Activated T-cell treated with anti-CD3 and anti-CD28 coated beads for 1 hour (primary cell): ENCODE data around the gene ZNF516.

Experiments used
- DNase-seq: peaks from one replicate; pipeline ENCODE4 v3.0.0-alpha.2; 2020; ENCODE audit warnings: low read depth

ZNF516 gene

DNA sequence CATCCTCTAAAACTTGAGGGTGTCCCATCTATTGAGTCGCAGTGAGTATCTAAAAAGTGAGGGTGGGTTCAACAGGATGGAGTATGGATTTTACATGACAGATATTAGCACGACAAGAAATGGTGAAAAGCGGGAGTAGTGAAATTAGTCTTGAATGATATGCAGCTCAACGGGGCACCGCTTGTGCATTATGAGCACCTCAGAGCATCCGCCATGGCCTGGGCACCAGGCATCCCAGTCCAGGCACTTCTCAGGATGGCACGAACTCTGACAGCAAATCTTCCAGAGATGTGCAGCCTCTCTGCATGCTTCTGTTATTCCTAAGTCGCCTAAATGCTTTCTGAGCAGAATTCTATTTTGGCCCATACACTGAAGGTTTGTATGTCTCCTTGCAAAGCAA is 57.1 kb downstream of the ZNF516 start:
- DNase-seq, result no peak

GRCh38 chr18:76437011-76437410 is 58.0 kb downstream of the ZNF516 start:
- no peak for DNase-seq

- DNase-seq, result no peak
Measured at GRCh38 chr18:76436342-76436741, 58.7 kb downstream of the ZNF516 start.

DNA sequence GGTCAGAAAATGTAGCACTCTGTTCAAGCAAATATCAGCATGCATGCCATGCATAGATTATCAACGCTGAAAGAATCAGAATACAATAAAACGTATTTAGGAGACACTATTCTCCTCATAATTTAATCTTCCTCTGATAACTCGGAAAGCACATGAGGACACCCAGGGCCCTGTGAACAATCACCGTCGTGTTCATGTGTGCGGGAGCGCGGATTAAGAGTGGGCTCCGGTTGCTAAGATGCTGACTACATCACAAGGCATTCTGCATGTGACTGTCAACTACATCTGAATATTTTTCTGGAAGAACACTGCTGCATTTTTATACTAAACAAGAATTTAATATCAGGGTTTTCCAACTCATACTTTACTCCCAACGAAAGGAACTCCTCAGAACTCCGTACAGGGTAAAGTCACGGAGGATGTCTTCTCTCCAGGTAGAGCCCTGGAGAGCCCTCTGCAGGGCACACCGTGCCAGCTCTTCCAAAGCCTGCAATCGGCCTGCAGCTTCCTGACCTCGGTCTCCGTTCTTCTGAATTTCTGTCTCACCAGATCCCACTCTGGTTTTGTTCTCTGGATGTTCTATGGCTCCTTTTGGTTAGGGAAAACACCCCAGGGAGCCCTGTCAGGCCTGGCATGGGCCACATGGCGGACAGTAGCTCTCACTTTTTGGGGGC is 59.6 kb downstream of the ZNF516 start:
- DNase-seq, result no peak

GRCh38 chr18:76434452-76434851 is 60.6 kb downstream of the ZNF516 start:
- no peak for DNase-seq

DNA sequence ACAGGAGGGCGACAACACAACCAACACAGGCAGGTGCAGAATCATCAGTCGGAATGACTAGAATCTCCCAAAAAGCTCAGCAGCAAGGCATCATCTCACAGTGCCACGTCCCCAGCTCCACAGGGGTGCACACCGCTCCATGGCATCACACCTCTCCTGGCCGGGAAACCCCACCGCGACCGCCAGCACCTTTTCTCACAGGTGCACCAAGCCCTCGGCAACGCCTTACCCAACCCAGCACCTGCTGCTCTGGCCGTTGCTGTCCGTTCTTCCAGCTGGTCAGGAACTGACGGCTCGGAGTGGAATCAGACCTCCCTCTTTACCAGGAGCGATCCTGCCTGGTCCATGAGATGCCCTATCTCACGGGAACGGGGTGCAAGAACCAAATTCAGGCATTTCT is 61.3 kb downstream of the ZNF516 start:
- no peak for DNase-seq

GRCh38 chr18:76432970-76433767 is 61.9 kb downstream of the ZNF516 start:
- no peak for DNase-seq

DNA sequence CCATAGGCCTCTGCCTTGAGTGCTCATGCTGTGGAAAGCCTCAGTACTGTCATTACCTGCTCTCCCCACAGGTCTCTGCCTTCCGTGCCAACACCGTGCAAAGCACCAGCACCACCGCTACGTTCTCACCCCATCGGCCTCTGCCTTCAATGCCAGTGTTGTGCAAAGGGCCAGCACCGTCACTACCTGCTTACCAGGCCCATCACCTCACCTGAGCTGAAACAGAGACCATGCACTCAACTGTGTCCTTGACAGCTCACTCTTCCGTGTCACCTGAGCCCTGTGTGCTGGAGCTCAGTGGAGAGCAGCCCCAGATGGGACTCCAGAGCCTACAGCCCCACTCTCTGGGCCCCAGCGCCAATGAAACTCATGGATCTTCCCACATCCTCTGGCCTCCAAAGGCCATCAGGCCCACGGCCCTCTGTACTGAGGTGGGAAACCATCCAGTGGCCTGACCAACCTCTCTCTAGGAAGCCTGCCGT is 62.7 kb downstream of the ZNF516 start:
- DNase-seq, result no peak

GRCh38 chr18:76431437-76432273 is 63.4 kb downstream of the ZNF516 start:
- DNase-seq, result no peak

DNA sequence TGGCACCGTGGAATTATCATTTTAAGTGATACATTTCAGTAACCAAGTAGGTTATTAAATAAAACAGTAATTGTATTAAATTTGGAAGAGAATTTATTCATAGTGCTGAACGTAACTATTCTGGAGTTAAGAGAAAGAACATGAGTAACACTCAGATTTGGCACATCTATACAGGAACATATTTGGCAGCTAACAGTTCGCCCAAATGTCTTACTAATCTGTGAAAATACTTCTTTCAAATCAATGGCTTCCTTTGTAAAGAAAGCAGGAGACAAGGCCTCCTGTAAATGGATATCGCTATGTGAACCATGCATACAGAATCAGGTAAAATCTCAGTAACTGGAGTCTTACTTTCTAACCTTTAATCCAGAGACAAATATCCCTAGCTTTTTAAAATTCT is 64.4 kb downstream of the ZNF516 start:
- no peak for DNase-seq

DNA sequence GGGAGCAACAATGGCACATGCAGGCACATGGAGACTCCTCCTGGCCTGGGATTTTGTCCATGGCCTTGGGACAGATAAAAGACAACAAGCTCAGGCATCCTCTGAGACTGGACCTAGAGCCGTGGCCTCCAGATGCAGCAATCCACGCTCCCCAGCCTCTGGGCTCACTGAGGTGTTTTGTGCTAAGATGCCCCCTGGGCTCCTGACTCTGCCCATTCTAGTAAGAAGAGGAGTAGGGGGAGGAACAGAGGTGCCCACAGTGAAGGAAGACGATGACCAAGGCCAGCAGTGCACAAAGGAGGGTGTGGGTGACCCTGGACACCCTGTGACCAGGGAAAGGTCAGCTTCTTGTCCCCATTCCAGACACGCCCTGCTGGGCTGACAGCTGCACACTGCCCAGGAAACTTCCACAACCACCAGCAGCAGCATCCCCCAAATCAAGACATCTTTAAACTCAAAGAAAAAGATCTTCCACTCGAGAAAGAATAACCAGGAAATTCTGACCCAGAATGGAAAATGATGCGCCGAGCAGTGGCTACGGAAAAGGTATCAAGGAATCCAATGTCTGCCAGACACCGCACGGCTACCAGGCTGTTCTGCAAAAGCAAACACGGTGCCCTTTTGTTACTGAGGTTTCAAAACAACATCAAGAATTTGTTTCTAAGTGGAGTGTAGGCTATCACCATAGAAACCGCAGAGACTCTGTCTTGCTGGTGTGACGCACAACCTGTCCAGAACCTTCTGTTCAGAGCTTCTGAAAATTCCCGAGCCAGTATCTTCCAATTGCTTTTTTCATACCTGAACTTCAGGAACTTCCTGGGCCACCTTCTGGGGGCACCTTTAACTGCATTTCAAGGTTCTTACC is 65.5 kb downstream of the ZNF516 start:
- DNase-seq, result no peak

- no peak for DNase-seq
Measured at GRCh38 chr18:76428396-76429261, 66.4 kb downstream of the ZNF516 start.

GRCh38 chr18:76426737-76427305 is 68.2 kb downstream of the ZNF516 start:
- DNase-seq, result no peak

DNA sequence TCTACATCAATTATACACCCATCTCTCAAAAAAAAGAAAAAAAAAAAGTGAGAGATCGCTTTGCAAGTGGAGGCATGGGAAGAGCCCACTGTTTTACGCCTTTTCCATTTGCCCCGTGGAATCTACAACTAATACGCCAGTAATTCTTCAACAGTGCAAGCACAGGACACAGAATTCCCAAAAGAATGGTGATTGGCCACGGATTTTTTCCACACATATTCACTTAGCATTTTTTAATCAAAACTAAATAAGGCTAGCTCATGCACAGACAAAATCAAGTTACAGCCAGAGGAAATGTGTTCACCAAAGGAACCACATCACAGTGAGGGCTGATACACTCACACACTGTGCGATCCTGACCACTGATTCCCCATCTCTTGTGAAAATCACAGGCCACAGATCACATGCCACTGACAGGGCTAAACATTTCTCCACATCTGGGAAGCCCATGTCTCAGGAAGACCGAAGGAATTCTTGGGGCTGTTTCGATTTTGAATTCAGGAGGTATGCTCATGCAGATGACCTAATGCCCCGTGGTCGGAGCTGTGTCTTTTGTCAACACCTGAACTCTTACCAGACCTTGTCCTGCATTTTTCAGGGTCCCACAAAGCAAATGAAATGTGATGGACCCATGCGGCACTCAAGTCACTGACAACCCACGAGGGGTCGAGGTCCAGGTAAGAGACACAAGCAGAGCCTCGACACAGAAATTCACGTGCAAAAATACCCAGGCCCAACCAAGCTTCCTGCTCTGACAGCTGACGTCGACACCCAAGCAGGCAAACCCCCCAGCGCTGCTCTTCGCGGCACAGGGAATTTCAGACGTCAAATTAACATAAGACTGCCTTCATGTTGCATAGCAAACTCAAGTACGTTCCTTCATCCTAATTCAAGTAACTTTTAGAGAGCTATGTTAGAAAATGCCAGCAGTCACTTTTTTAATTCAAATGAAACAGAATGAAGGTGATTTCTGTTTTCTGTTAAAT is 69.6 kb downstream of the ZNF516 start:
- no peak for DNase-seq

DNA sequence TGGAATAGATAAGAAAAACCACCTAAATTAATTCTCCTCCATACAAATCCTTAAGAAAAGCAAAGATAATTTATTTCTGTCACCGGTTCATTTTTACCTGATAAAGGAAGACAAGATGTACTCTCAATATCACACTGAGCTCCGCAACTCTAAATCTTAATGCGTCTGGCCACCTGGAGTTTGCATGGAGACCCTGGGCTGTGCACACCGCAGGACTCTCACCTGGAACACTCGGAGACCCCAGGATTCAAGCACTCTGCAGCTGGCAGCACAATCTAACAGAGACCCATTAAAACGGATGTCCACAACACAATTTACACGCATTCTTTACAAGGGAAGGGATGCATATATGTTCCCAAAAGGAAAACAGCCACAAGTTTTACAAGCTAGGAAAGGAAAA is 72.2 kb downstream of the ZNF516 start:
- DNase-seq, result no peak

GRCh38 chr18:76422121-76422520 is 72.9 kb downstream of the ZNF516 start:
- DNase-seq, result no peak

DNA sequence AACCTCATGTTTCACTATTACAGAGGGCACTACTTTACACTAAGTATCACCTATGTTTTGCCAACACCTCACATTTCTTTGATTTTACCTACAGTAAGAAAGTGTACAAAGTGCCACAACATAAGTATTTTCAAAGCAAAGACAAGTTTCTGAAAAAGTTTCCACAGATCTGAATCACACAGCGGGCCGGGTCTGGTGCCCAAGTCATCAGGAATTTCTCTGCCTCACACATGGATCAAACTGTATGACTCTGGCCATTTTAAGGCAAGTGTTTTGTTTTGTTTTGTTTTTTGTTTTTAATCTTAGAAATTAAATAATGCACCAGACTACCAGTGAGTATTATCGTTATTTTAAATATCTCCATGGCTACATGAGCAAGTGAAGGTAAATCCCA is 73.4 kb downstream of the ZNF516 start:
- DNase-seq, result no peak

- DNase-seq, result no peak
Measured at GRCh38 chr18:76420898-76421684, 74.0 kb downstream of the ZNF516 start.
